Spleen (tissue), 7 donors: ENCODE results near the gene ZNF277.

Experiments
- CTCF ChIP-seq, 11 experiments: fragments of 200-600 bp in 7 of 11; fragments of 450-650 bp in 4 of 11; sonication (generic) in 4 of 11; IDR thresholded peaks in 8 of 11; conservative IDR thresholded peaks in 3 of 11; 1 replicate in 7 of 11; 2 replicates in 4 of 11; pipeline versions ENCODE4 v1.4.0 to v1.8.0; 2016 to 2021; ENCODE audit warnings: antibody characterized with exemption in 11 of 11, inconsistent platforms in 4 of 11, mild to moderate bottlenecking in 1 of 11
- POLR2A ChIP-seq, 3 donors: fragments of 450-650 bp; IDR thresholded peaks; one replicate each; pipeline ENCODE4 v1.5.1; 2017; ENCODE audit warnings: antibody characterized with exemption in 3 of 3, mild to moderate bottlenecking in 1 of 3
- donor health status: DM: no; HTN: no; CAD: no; lungs with moderate emphysema.
- donor health status: DM: no; HTN: no; CAD: no.
- donor health status: DM: no; HTN: no; CAD: no.

- TF ChIP-seq POLR2A (IDR thresholded peaks at IDR 0.05) (no peak), CTCF (IDR thresholded peaks at IDR 0.05 in 8 of 11, conservative IDR thresholded peaks at IDR 0.05 in 3 of 11) (no peak)
Measured at GRCh38 chr7:112157072-112157471, 49.4 kb upstream of the ZNF277 start.
